Kidney epithelial cell (primary cell): ENCODE results near the gene MPI. TPM values are rescaled to one million over a fixed set of nuclear protein-coding genes. Genes with fewer than 3 reads are reported as not detected.

Experiments used
- DNase-seq: peaks from one replicate; pipeline ENCODE4 v3.0.0-alpha.2; 2010; ENCODE audit warnings: low read depth
- H3K27me3 ChIP-seq: 2 replicates; pipeline ENCODE4 v1.6.0; 2011; ENCODE audit warnings: low read length; ENCODE audit not compliant: control insufficient read depth, insufficient read depth
- H3K36me3 ChIP-seq: 2 replicates; pipeline ENCODE4 v1.5.1; 2011; ENCODE audit warnings: low read length; ENCODE audit not compliant: control insufficient read depth, insufficient read depth
- H3K4me3 ChIP-seq: 2 replicates; pipeline ENCODE4 v1.5.1; 2011; ENCODE audit warnings: low read depth, mild to moderate bottlenecking, control low read depth, low read length
- CTCF ChIP-seq: IDR thresholded peaks from 2 replicates; pipeline ENCODE4 v1.5.1; 2011; ENCODE audit warnings: mild to moderate bottlenecking, moderate library complexity, low read length, control low read depth, inconsistent platforms; ENCODE audit not compliant: insufficient read depth, poor library complexity, severe bottlenecking
- total RNA-seq: library from RNA; depleted of rRNA; stranded (reverse); fragments of >200 nt; gene quantifications from 2 replicates; pipeline ENCODE4 v1.2.3, GENCODE V29; 2015

The MPI gene
- total RNA-seq, 1 donor from 2014 or later = 45.2 TPM

DNA sequence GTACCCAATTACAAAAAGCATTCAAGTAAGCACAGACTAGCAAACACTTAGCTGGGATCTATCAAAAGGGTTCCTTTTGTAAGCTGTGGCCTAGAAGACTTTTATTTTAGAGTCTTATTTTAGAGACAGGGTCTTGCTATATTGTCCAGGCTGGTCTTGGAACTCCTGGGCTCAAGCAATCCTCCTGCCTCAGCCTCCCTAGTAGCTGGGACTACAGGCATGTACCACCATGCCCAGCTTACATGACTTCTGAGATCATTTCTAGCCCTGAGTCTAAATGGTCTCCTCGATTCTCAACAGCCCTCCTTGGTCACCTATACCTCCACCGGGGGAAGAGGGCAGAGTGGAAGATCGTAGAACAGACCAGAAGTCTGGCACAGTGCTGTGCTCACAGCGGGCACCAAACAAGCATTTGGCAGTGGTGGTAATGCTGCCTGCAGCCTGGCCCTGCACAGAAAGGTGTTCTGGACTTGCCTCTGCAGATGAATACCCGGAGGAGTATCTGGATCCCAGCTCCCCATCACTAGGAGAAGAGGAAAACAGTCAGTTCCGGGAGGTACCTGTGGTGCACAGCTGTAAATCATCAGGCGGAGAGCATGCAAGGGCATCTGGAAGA is 14.5 kb downstream of the MPI start:
- H3K27me3 ChIP-seq = no peaks in the 10 kb centered on the region
- TF ChIP-seq CTCF = no peak
- H3K36me3 ChIP-seq = peaks cover 3% of the 10 kb centered on the region
- H3K4me3 ChIP-seq = no peak overlapping the region
- DNase-seq = no peak

- no peaks in the 10 kb centered on the region for H3K36me3 ChIP-seq
- H3K27me3 ChIP-seq = no peaks in the 10 kb centered on the region
- TF ChIP-seq CTCF = no peak
- peak overlapping the region; percentile 91 for H3K4me3 ChIP-seq
- no peak for DNase-seq
Observed at GRCh38 chr15:74906067-74906449, 16.2 kb downstream of the MPI start.

- no peaks in the 10 kb centered on the region for H3K36me3 ChIP-seq
- H3K27me3 ChIP-seq = no peaks in the 10 kb centered on the region
- peak within 1 kb of the TSS; percentile 91 for H3K4me3 ChIP-seq
- DNase-seq = peak; percentile 43
- TF ChIP-seq CTCF = no peak
Observed at GRCh38 chr15:74906450-74907162, 16.8 kb downstream of the MPI start, which contains the start of gene FAM219B. Gene FAM219B (minus strand): TSS chr15:74906851. CDS start chr15:74906800, 51 bp downstream.

DNA sequence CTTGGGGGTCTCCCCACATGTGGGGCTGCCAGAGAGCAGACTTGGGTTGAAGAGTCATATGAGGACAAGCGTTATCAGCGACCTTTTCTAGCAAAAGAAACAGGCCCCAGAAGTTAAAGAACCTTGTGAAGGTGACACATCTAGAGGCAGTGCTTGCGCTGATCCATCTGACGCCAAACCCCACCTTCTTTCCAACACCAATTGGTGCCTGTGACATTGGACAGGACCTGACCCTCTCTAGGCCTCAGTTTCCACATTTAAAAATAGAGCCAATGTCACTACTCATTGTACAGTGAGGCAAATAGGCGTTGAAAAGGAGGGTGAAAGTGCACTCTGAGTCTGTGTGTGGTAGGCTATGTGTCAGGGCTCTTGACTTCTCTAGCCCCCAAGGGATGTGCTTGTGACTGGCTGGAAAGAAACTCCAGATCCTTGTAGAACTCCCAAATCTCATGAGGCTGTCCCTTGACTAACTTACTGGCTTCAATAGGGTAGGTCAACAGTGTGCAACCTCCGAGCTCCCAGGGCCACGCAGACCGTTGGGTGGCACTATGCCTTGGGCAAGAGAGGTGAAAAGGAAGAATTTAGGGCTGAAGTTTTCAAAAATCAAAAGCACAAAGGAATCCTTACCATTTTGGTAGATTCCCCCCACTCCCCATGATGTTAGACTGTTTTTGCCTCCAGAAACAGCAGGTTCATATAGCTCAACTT is 17.5 kb downstream of the MPI start:
- DNase-seq = no peak
- Histone ChIP-seq H3K4me3 (peak overlapping the region; percentile 91), H3K36me3 (no peaks in the 10 kb centered on the region), H3K27me3 (no peaks in the 10 kb centered on the region)
- TF ChIP-seq CTCF = no peak

DNA sequence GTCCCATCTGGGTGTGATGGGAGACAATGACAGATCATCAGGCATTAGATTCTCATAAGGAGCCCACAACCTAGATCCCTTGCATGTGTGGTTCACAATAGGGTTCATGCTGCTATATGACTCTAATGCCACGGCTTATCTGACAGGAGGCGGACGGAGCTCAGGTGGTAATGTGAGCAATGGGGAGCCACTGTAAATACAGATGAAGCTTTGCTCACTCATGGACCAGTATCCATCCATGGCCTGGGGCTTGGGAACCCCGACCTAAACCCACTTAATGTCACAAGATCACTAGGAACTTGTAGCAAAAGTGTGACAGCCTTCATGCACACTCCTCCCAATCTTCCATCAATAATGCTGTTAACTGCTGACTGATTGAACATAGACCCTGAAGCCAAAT is 18.8 kb downstream of the MPI start:
- Histone ChIP-seq H3K27me3 (no peaks in the 10 kb centered on the region), H3K36me3 (no peaks in the 10 kb centered on the region), H3K4me3 (no peak overlapping the region)
- DNase-seq = no peak
- no peak for TF ChIP-seq CTCF
